ENCODE data around the gene KRTAP10-4.

The KRTAP10-4 gene

DNA sequence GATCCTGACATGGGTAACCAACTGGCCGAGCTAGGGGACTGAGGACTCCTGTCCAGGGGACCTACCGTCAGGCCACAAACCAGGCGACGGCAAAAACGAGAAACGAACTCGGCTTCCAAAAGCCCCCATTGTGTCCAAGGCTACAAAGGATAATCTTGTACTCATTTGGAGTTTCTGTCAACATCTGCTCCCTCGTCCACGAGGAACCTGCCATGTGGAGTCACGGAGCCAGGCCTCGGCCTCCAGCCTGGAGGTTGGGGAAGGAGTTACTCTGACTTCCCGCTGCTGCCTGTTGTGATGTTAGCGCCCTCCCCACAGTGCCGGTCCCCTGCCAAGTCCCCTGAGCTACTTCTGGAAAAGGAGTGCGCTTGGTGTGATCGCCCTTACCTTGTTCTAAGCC, 40.8 kb upstream of the KRTAP10-4 start:
- TF ChIP-seq CTCF (IDR thresholded peaks at IDR 0.05; ENCODE audit: insufficient read depth, missing control alignments) = no peak
- no peak for FAIRE-seq
- no peak for DNase-seq (ENCODE audit: insufficient read length, low spot score)

- no peak for TF ChIP-seq CTCF (IDR thresholded peaks at IDR 0.05; ENCODE audit: insufficient read depth, missing control alignments)
These were observed 40.2 kb upstream of the KRTAP10-4 start for GRCh38 chr21:44533121-44533890.

DNA sequence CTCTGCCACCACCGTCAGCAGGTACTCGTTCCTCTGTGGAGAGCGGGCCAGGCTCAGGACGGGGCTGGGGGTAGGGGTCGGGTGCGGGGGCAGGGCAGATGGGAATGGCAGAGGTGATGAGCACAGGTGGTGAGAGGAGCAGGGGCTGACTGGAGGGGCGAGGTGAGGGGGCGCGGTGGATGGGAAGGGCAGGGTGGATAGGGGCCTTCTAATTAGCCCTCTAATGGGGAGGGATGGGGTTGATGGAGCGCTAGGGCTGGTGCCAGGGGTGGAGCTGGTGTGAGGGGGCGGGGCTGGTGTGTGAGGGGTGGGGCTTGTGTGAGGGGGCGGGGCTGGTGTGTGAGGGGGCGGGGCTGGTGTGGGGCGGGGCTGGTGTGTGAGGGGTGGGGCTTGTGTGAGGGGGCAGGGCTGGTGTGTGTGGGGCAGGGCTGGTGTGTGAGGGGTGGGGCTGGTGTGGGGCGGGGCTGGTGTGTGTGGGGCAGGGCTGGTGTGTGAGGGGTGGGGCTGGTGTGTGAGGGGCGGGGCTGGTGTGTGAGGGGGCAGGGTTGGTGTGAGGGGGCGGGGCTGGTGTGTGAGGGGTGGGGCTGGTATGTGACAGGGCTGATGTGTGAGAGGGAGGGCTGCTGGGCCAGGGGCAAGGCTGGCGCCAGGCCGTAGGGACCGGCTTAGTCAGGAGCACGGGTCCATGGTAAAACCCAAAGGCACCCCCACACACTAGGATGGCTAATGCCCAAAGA, 39.5 kb upstream of the KRTAP10-4 start:
- no peak for TF ChIP-seq CTCF (IDR thresholded peaks at IDR 0.05; ENCODE audit: insufficient read depth, missing control alignments)
- no peak for DNase-seq (ENCODE audit: insufficient read length, low spot score)
- FAIRE-seq = no peak

More at GRCh38 chr21:44533121-44533890, 40.2 kb upstream of the KRTAP10-4 start:
- no peak for FAIRE-seq
- no peak for DNase-seq (ENCODE audit: insufficient read length, low spot score)

DNA sequence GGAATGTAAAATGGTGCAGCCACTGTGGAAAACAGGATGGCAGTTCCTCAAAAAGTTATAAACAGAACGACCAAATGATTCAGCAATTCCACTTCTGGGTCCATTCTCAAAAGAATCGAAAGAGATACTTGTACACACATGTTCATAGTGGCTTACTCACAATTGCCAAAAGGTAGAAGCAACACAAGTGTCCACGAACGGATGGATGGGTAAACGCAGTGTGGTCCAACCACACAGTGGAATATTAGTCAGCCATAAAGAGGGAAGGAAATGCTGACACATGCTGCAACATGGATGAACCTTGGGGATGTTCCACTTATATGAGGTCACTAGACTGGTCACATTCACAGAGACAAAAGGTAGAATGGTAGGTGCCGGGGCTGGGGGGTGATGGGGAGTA, 38.8 kb upstream of the KRTAP10-4 start:
- TF ChIP-seq CTCF (IDR thresholded peaks at IDR 0.05; ENCODE audit: insufficient read depth, missing control alignments) = no peak
- DNase-seq (ENCODE audit: insufficient read length, low spot score) (no peak), FAIRE-seq (no peak)

DNA sequence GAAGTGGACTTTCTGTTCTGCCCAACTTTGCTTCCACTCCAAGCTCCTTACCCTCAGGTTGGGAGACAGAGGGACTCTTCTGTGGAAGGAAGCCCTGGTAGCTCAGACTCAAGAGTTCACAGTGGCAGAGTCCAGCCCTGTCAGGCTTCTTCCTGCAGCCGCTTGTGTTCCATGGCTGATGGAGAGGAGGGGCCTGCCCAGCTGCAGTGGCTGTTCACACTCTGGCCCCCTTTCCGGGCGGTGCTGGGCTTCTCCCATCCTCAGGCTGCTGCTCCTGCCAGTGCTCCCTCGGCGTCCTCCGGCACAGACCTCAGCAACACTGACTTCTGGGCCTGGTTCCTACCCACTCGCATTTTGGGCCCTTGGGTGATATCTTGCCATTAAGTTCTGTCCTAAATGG, 37.6 kb upstream of the KRTAP10-4 start:
- TF ChIP-seq CTCF (IDR thresholded peaks at IDR 0.05; ENCODE audit: insufficient read depth, missing control alignments) = no peak
- DNase-seq (ENCODE audit: insufficient read length, low spot score) = no peak
- FAIRE-seq = no peak

GRCh38 chr21:44537930-44538911, 35.3 kb upstream of the KRTAP10-4 start:
- no peak for DNase-seq (ENCODE audit: insufficient read length, low spot score)
- no peak for TF ChIP-seq CTCF (IDR thresholded peaks at IDR 0.05; ENCODE audit: insufficient read depth, missing control alignments)
- no peak for FAIRE-seq
